HG02840 (cell line): ENCODE measurements around the gene ETFB.

ENCODE experiments used
- ATAC-seq: cut with Tn5 transposase; IDR thresholded peaks from one replicate; pipeline ENCODE4 v1.9.1; 2021; ENCODE audit warnings: mild to moderate bottlenecking, moderate library complexity, moderate number of reproducible peaks; ENCODE audit not compliant: unreplicated experiment, low FRiP score

The ETFB gene

GRCh38 chr19:51297406-51297805 is 68.8 kb downstream of the ETFB start:
- ATAC-seq, result no peak

DNA sequence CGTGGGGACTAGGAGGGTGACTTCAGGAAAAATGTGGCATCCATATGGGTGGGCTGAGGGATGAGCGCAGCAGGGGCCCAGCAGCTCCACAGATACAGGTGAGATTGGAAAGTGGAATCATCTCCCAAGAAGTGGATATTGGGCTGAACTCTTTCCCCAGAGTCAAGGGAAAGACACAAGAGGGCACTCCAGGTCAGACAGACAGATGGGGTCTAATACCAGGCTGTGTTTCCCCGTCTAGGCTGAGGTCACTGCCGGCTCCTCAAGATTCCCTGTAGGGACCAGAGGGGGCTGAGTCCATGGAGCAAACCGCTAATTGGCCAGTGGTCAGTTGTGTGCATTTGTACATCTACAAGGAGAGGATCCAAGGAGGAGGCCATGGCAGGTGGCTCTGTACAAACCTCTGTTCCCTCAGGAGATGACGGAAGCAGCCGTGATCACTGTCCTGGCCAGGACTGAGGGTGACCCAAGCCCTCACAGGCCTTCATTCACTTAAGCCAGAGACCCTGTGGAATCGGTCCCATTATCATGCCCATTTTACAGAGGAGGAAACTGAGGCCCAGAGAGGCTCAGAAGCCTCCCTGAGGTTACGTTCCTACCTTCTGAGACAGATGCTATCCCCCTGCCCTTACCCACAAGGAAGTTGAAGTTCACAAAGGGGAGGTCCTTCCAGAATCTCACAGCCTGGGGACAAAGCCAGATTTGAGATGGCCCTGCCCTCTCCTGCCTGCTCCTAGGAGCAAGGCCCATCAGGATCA is 69.7 kb downstream of the ETFB start:
- no peak for ATAC-seq

DNA sequence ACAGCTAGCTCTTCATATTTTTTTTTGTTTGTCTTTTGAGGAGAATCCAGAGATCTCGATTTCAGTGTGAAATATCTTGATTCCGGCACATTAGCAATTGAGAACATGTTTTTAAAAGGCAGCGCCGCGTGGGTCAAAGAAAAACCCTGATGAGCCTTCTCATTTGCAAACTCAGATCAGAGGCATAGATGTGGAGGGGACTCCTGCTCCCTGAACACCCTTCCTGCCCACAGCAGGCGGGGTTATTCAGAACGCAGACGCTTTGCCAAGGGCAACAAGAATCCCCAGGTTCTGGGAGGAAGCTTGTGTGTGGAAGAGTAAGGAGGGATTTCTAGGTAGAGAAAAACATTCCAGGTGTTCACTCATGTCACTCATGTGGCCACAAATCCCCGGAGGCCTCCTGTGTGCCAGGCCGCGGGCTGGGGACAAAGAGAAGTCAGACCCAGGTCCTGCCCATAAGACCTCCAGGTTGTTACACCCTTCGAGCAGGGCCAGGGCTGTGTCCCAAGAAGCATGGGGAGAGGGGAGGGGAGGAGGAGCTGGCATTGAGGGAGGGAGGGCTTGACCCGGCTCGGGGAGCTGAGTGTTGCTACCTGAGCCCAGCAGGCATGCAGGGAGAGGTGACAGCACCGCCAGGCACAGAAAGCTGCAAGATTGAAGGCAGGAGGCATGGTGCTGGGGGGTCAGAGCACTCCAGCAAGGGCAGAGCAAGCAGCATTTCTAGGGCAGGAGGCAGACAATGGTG is 70.6 kb downstream of the ETFB start:
- ATAC-seq, result no peak
